K562 (cell line): ENCODE data around the gene PIK3R2. TPM values are rescaled to one million over a fixed set of nuclear protein-coding genes. Genes with fewer than 3 reads are reported as not detected.
A peak's percentile ranks its signal among the peaks of the same experiment; 100 is the strongest.

ENCODE experiments used
- ATAC-seq: fragments of 200-7000 bp; cut with Tn5 transposase; 3 replicates; pipeline ENCODE4 v1.9.1; 2020; ENCODE audit warnings: moderate library complexity
- BruUV-seq: library from RNA; stranded (reverse); fragments of 400-500 nt; replicated peaks from 2 replicates; lab custom pipeline; 2021; lab: Mats Ljungman, UMichigan
- CTCF ChIA-PET: fragments of 300-600 bp; formaldehyde crosslinking; extraction: SDS; loops from one replicate; lab custom pipeline; 2021; ENCODE audit warnings: low intra/inter-chr PET ratio; lab: Yijun Ruan, JAX
- POLR2A ChIA-PET: fragments of 300-600, 350-650 bp; sonication (Branson Sonifier 250); formaldehyde crosslinking; extraction: SDS; loops from one replicate; lab custom pipeline; 2021; ENCODE audit warnings: antibody characterized with exemption, inconsistent platforms; lab: Yijun Ruan, JAX
- DNase-seq, 4 experiments: peaks; one replicate each; pipeline versions ENCODE4 v3.0.0 to v3.0.0-alpha.2; 2011 to 2018; ENCODE audit warnings: low spot score in 3 of 4, mixed read lengths in 3 of 4; ENCODE audit errors: extremely low read depth in 1 of 4
- FAIRE-seq: peaks from 2 replicates; lab custom pipeline; 2011; peaks lifted over from hg19 to GRCh38; lab: Jason Lieb, UNC
- H2AFZ ChIP-seq: 2 replicates; pipeline ENCODE4 v1.6.0; 2011; ENCODE audit warnings: low read depth, low read length, control low read depth, inconsistent platforms
- H3K27ac ChIP-seq: fragments of 200-600 bp; 3 replicates; pipeline ENCODE4 v1.8.0; 2011; ENCODE audit warnings: low read depth, mild to moderate bottlenecking, control low read depth, inconsistent platforms, low read length, moderate library complexity, mixed read lengths; ENCODE audit errors: extremely low read depth
- H3K27me3 ChIP-seq, 2 experiments: fragments of 300-600 bp in 1 of 2; 2 replicates in 1 of 2; 3 replicates in 1 of 2; pipeline versions ENCODE4 v1.6.0 to v1.8.0; 2011; ENCODE audit warnings: inconsistent platforms in 2 of 2, low read length in 2 of 2, mild to moderate bottlenecking in 1 of 2, mixed read lengths in 1 of 2, moderate library complexity in 1 of 2; ENCODE audit not compliant: control insufficient read depth in 2 of 2, insufficient read depth in 2 of 2
- H3K36me3 ChIP-seq: fragments of 300-600 bp; 3 replicates; pipeline ENCODE4 v1.8.0; 2011; ENCODE audit warnings: mild to moderate bottlenecking, low read length, inconsistent platforms; ENCODE audit not compliant: control insufficient read depth, insufficient read depth
- H3K4me1 ChIP-seq, 2 experiments: fragments of 200-600 bp in 1 of 2; replicated peaks in 1 of 2; 2 replicates in 1 of 2; 3 replicates in 1 of 2; pipeline versions ENCODE4 v1.5.1 to v1.8.0; 2011; ENCODE audit warnings: inconsistent platforms in 2 of 2, low read length in 2 of 2, mild to moderate bottlenecking in 1 of 2, mixed read lengths in 1 of 2, moderate library complexity in 1 of 2; ENCODE audit not compliant: control insufficient read depth in 2 of 2, insufficient read depth in 2 of 2
- H3K4me2 ChIP-seq: 2 replicates; pipeline ENCODE4 v1.6.1; 2011; ENCODE audit warnings: low read length, control low read depth, inconsistent platforms, mixed read lengths; ENCODE audit not compliant: insufficient read depth
- H3K4me3 ChIP-seq: fragments of 200-600 bp; sonication (generic), shearing (Covaris generic); 2 replicates; pipeline ENCODE4 v1.5.1; 2016; ENCODE audit warnings: control low read depth, inconsistent platforms
- H3K79me2 ChIP-seq: fragments of 200-600 bp; 3 replicates; pipeline ENCODE4 v1.8.0; 2011; ENCODE audit warnings: low read length, inconsistent platforms; ENCODE audit not compliant: control insufficient read depth, insufficient read depth
- H3K9ac ChIP-seq, 2 experiments: 2 replicates each; pipeline versions ENCODE4 v1.6.0 to v1.6.1; 2011; ENCODE audit warnings: low read depth in 2 of 2, low read length in 2 of 2, control low read depth in 1 of 2, inconsistent platforms in 1 of 2, mild to moderate bottlenecking in 1 of 2, mixed read lengths in 1 of 2; ENCODE audit not compliant: insufficient read depth in 1 of 2
- H3K9me1 ChIP-seq: one replicate; pipeline ENCODE4 v1.6.0; 2011; ENCODE audit warnings: inconsistent platforms, mild to moderate bottlenecking, low read length, moderate library complexity; ENCODE audit not compliant: control insufficient read depth, insufficient read depth
- H3K9me3 ChIP-seq: replicated peaks from 2 replicates; pipeline ENCODE4 v1.5.1; 2011; ENCODE audit warnings: low read depth, low read length, inconsistent platforms; ENCODE audit not compliant: control insufficient read depth, insufficient read depth
- H4K20me1 ChIP-seq: replicated peaks from 2 replicates; pipeline ENCODE4 v1.6.1; 2011; ENCODE audit warnings: low read length, inconsistent platforms, mixed read lengths; ENCODE audit not compliant: control insufficient read depth, insufficient read depth
- ASH1L ChIP-seq: fragments of 450-650 bp; IDR thresholded peaks from 2 replicates; pipeline ENCODE4 v1.6.1; 2018; ENCODE audit warnings: borderline replicate concordance, mild to moderate bottlenecking, low read depth; ENCODE audit not compliant: partially characterized antibody
- SRSF1 ChIP-seq: fragments of 200-400 bp; formaldehyde crosslinking; IDR thresholded peaks from 2 replicates; pipeline ENCODE4 v1.6.1; 2017; ENCODE audit warnings: mild to moderate bottlenecking, low read depth, low read length, moderate library complexity
- WGBS: fragments of 100-300 bp; shearing (Covaris generic); methylation state at CpG from one replicate; pipeline ENCODE4 v1.1.6; 2016; ENCODE audit warnings: low coverage, mixed read lengths; ENCODE audit not compliant: insufficient coverage; ENCODE audit errors: missing lambda C conversion rate; 5-methylcytosine and 5-hydroxymethylcytosine counted together
- in situ Hi-C: fragments of 300-500 bp; cut with MboI; formaldehyde crosslinking; loops from 4 replicates; pipeline ENCODE4 v1.15.0; 2018; ENCODE audit warnings: inconsistent platforms, mixed read lengths
- intact Hi-C: fragments of 100-400 bp; cut with micrococcal nuclease; formaldehyde crosslinking; loops from 2 replicates; pipeline ENCODE4 v1.14.2; 2022
- polyA plus RNA-seq, 8 experiments: library from polyadenylated mRNA; depleted of rRNA in 4 of 8; stranded (reverse) in 5 of 8; unstranded in 3 of 8; fragments of >200 nt; fragmentation: Nextera tagmentation in 2 of 8; fragmentation: Illumina TruSeq in 1 of 8; extraction: Ambion mirVana in 2 of 8; extraction: Trizol in 1 of 8; gene quantifications; 2 replicates each; pipeline versions ENCODE4 v1.2.1 to v1.2.3, GENCODE V29; 2011 to 2014; ENCODE audit warnings: inconsistent platforms in 1 of 8, missing spikeins in 1 of 8
- total RNA-seq, 7 experiments: library from RNA; depleted of rRNA in 6 of 7; stranded (reverse); fragments of >200 nt in 6 of 7; fragmentation: Illumina TruSeq in 2 of 7; extraction: Trizol in 2 of 7; gene quantifications; 2 replicates each; pipeline versions ENCODE4 v1.2.1 to v1.2.3, GENCODE V29; 2011 to 2021; ENCODE audit warnings: low replicate concordance in 1 of 7
- TF ChIP-seq, protein P1 (sequence below): sonication (generic); formaldehyde crosslinking; IDR thresholded peaks from 2 replicates; pipeline ENCODE4 v1.8.1; 2023; ENCODE audit warnings: mild to moderate bottlenecking, missing genetic modification reagents

The PIK3R2 gene
- total and polyA plus RNA-seq, 9 of the 15 experiments (the other 6 are each of a cell fraction or from before 2014, with no cell fraction given): 0.39 to 37.9 (median 5.3) TPM

DNA sequence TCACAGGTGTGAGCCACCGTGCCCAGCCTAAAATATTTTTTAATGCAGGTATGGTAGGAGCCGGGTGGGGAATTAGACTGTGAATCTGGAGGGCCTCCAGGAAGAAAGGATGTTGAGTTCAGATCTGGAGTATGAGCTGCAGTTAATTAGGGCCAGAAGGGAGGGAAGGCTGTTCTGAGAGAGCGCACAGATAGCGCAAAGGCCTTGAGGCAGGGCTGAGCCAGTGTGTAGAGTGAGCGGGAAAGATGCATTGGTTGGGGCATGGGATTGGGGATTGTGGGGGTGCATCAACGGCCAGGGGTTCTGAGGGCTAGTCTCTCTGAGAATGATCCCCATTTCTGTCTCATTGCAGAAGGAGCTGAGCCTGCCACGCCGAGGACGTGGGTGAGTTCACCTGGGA lies 45.7 kb upstream of the PIK3R2 start:
- ATAC-seq: no peak
- 78% methylated on average over 9 of the region's 9 CpGs for WGBS
- peaks cover 6% of the 10 kb centered on the region; the same call in 1 of the 3 replicates for H3K36me3 ChIP-seq
- no peak overlapping the region; a peak in 1 of 4 replicates for H3K9ac ChIP-seq
- no peak for FAIRE-seq
- in situ Hi-C loops: no loop called here
- POLR2A ChIA-PET: interaction anchor here (0.7 to 1.0 kb wide), 3 partner anchors 59 to 168 kb away, joined by 3 to 6 read pairs (median 4); no protein-coding TSS in a partner anchor
- no peaks in the 10 kb centered on the region for H3K9me3 ChIP-seq
- H4K20me1 ChIP-seq: no peaks in the 10 kb centered on the region
- intact Hi-C loops: no loop called here
- no peak overlapping the region for H3K4me3 ChIP-seq
- H3K27me3 ChIP-seq: no peaks in the 10 kb centered on the region
- peaks cover 16 to 33% of the 10 kb centered on the region in 2 experiments for H3K4me1 ChIP-seq
- BruUV-seq: no TSS peak
- no peak overlapping the region for H3K27ac ChIP-seq
- TF ChIP-seq, protein P1, sequence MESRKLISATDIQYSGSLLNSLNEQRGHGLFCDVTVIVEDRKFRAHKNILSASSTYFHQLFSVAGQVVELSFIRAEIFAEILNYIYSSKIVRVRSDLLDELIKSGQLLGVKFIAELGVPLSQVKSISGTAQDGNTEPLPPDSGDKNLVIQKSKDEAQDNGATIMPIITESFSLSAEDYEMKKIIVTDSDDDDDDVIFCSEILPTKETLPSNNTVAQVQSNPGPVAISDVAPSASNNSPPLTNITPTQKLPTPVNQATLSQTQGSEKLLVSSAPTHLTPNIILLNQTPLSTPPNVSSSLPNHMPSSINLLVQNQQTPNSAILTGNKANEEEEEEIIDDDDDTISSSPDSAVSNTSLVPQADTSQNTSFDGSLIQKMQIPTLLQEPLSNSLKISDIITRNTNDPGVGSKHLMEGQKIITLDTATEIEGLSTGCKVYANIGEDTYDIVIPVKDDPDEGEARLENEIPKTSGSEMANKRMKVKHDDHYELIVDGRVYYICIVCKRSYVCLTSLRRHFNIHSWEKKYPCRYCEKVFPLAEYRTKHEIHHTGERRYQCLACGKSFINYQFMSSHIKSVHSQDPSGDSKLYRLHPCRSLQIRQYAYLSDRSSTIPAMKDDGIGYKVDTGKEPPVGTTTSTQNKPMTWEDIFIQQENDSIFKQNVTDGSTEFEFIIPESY (CRISPR knock-in tag): peak; percentile 94
- TF ChIP-seq SRSF1 (no peak), ASH1L (no peak)
- TF ChIP-seq, all 486 proteins: peak for 1
- CTCF ChIA-PET: no interaction called here
- Histone ChIP-seq H2AFZ (no peak overlapping the region), H3K79me2 (no peaks in the 10 kb centered on the region), H3K9me1 (no peaks in the 10 kb centered on the region), H3K4me2 (no peak overlapping the region)
- no peak for DNase-seq
